Vagina (tissue), 2 donors: ENCODE measurements around the gene CBFA2T3. TPM values are rescaled to one million over a fixed set of nuclear protein-coding genes. Genes with fewer than 3 reads are reported as not detected.

ENCODE experiments used
- DNase-seq, 2 donors: peaks; one replicate each; pipeline ENCODE4 v3.0.0-alpha.2; 2017; ENCODE audit errors: extremely low spot score in 2 of 2
- H3K27ac ChIP-seq: fragments of 200-600 bp; sonication (generic); one replicate; pipeline ENCODE4 v1.5.1; 2019
- H3K27me3 ChIP-seq: fragments of 200-600 bp; sonication (generic); one replicate; pipeline ENCODE4 v1.5.1; 2019
- H3K36me3 ChIP-seq, 2 donors: fragments of 200-600 bp; sonication (generic); one replicate each; pipeline ENCODE4 v1.5.1; 2017 to 2019
- H3K4me1 ChIP-seq: fragments of 200-600 bp; sonication (generic); one replicate; pipeline ENCODE4 v1.5.1; 2019
- H3K4me3 ChIP-seq, 2 donors: fragments of 200-600 bp; sonication (generic); 1 replicate in 1 of 2; 2 replicates in 1 of 2; pipeline ENCODE4 v1.5.1; 2016 to 2019
- H3K9me3 ChIP-seq: fragments of 200-600 bp; sonication (generic); one replicate; pipeline ENCODE4 v1.5.1; 2019
- CTCF ChIP-seq, 3 experiments: fragments of 450-650 bp in 2 of 3; fragments of 200-600 bp in 1 of 3; sonication (generic) in 1 of 3; IDR thresholded peaks; one replicate each; pipeline ENCODE4 v1.5.1; 2017 to 2019; ENCODE audit warnings: antibody characterized with exemption in 3 of 3, mild to moderate bottlenecking in 2 of 3, moderate library complexity in 2 of 3
- POLR2A ChIP-seq, 2 donors: fragments of 450-650 bp; IDR thresholded peaks; one replicate each; pipeline ENCODE4 v1.6.1; 2017; ENCODE audit warnings: antibody characterized with exemption in 2 of 2, mild to moderate bottlenecking in 2 of 2, moderate library complexity in 2 of 2
- POLR2AphosphoS5 ChIP-seq, 2 donors: sonication (generic); formaldehyde crosslinking; IDR thresholded peaks; one replicate each; pipeline ENCODE4 v1.9.0; 2017; ENCODE audit warnings: antibody characterized with exemption in 2 of 2, mild to moderate bottlenecking in 2 of 2, low read depth in 1 of 2; ENCODE audit not compliant: insufficient read depth in 1 of 2
- intact Hi-C: fragments of 100-400 bp; cut with DNase I; formaldehyde crosslinking; loops from one replicate; pipeline ENCODE4 v1.15.1; 2023
- total RNA-seq: library from RNA; depleted of rRNA; stranded (reverse); fragments of >200 nt; gene quantifications from one replicate; pipeline ENCODE4 v1.2.3, GENCODE V29; 2016

The CBFA2T3 gene
- total RNA-seq, 1 donor from 2014 or later, result 2.7 TPM

GRCh38 chr16:88978608-88979346 is 1.8 kb upstream of the CBFA2T3 start:
- no peaks in the 10 kb centered on the region for H3K36me3 ChIP-seq
- no peaks in the 10 kb centered on the region for H3K9me3 ChIP-seq
- no peak overlapping the region for H3K27ac ChIP-seq
- intact Hi-C loops, result no loop called here
- H3K27me3 ChIP-seq, result no peaks in the 10 kb centered on the region
- no peak for DNase-seq
- peaks cover 8% of the 10 kb centered on the region for H3K4me1 ChIP-seq
- H3K4me3 ChIP-seq, result no peak overlapping the region
- TF ChIP-seq POLR2AphosphoS5 (IDR thresholded peaks at IDR 0.05; ENCODE audit: insufficient read depth in 1 of 2, low read depth in 1 of 2) (no peak), CTCF (IDR thresholded peaks at IDR 0.05) (no peak), POLR2A (IDR thresholded peaks at IDR 0.05) (no peak)

GRCh38 chr16:88977812-88978607 is 1.0 kb upstream of the CBFA2T3 start:
- Histone ChIP-seq H3K9me3 (no peaks in the 10 kb centered on the region), H3K27me3 (no peaks in the 10 kb centered on the region), H3K4me1 (peaks cover 8% of the 10 kb centered on the region), H3K27ac (no peak overlapping the region), H3K36me3 (no peaks in the 10 kb centered on the region), H3K4me3 (no peak overlapping the region)
- DNase-seq, result no peak
- TF ChIP-seq POLR2AphosphoS5 (IDR thresholded peaks at IDR 0.05; ENCODE audit: insufficient read depth in 1 of 2, low read depth in 1 of 2) (no peak), POLR2A (IDR thresholded peaks at IDR 0.05) (no peak), CTCF (IDR thresholded peaks at IDR 0.05) (no peak)
- intact Hi-C loops, result no loop called here

- no peaks in the 10 kb centered on the region for H3K9me3 ChIP-seq
These were observed 515 bp downstream of the CBFA2T3 start for GRCh38 chr16:88976366-88977017.

GRCh38 chr16:88975511-88976061 is 1.4 kb downstream of the CBFA2T3 start:
- H3K9me3 ChIP-seq, result no peaks in the 10 kb centered on the region
- no peak for DNase-seq
- H3K27me3 ChIP-seq, result no peaks in the 10 kb centered on the region
- no peak overlapping the region for H3K27ac ChIP-seq
- H3K36me3 ChIP-seq, result no peaks in the 10 kb centered on the region
- TF ChIP-seq CTCF (IDR thresholded peaks at IDR 0.05), result no peak
- TF ChIP-seq POLR2A (IDR thresholded peaks at IDR 0.05), result no peak
- TF ChIP-seq POLR2AphosphoS5 (IDR thresholded peaks at IDR 0.05; ENCODE audit: insufficient read depth in 1 of 2, low read depth in 1 of 2), result no peak
- peaks cover 8% of the 10 kb centered on the region for H3K4me1 ChIP-seq
- intact Hi-C loops, result no loop called here
- no peak overlapping the region for H3K4me3 ChIP-seq

More at GRCh38 chr16:88976366-88977017, 515 bp downstream of the CBFA2T3 start:
- intact Hi-C loops, result no loop called here
- H3K27ac ChIP-seq, result no peak overlapping the region
- H3K4me1 ChIP-seq, result peaks cover 8% of the 10 kb centered on the region
- no peak for TF ChIP-seq POLR2AphosphoS5 (IDR thresholded peaks at IDR 0.05; ENCODE audit: insufficient read depth in 1 of 2, low read depth in 1 of 2)
- TF ChIP-seq POLR2A (IDR thresholded peaks at IDR 0.05), result no peak
- no peak for TF ChIP-seq CTCF (IDR thresholded peaks at IDR 0.05)
- DNase-seq, result no peak
- no peaks in the 10 kb centered on the region for H3K36me3 ChIP-seq
- H3K27me3 ChIP-seq, result no peaks in the 10 kb centered on the region
- no peak overlapping the region for H3K4me3 ChIP-seq
